Right atrium auricular region (tissue), 2 donors: Measurements from ENCODE around the gene TCFL5. TPM values are rescaled to one million over a fixed set of nuclear protein-coding genes. Genes with fewer than 3 reads are reported as not detected.

Source experiments
- DNase-seq: peaks from one replicate; pipeline ENCODE4 v3.0.0-alpha.2; 2019; ENCODE audit warnings: low spot score
- H3K27ac ChIP-seq, 2 donors: fragments of 200-600 bp; sonication (generic); 1 replicate in 1 of 2; 2 replicates in 1 of 2; pipeline ENCODE4 v1.5.1; 2016 to 2019
- H3K27me3 ChIP-seq, 2 donors: fragments of 200-600 bp; sonication (generic); one replicate each; pipeline versions ENCODE4 v1.5.1 to v1.6.0; 2017 to 2019
- H3K36me3 ChIP-seq: fragments of 200-600 bp; sonication (generic); one replicate; pipeline ENCODE4 v1.5.1; 2016
- H3K4me1 ChIP-seq, 2 donors: fragments of 200-600 bp; sonication (generic); one replicate each; pipeline versions ENCODE4 v1.5.1 to v1.6.0; 2017 to 2019
- H3K4me3 ChIP-seq, 2 donors: fragments of 200-600 bp; sonication (generic); 1 replicate in 1 of 2; 2 replicates in 1 of 2; pipeline ENCODE4 v1.5.1; 2017 to 2019; ENCODE audit warnings: mild to moderate bottlenecking in 1 of 2, moderate library complexity in 1 of 2
- H3K9me3 ChIP-seq, 2 donors: fragments of 200-600 bp; sonication (generic); one replicate each; pipeline ENCODE4 v1.5.1; 2019
- CTCF ChIP-seq, 2 donors: fragments of 200-600 bp; sonication (generic); IDR thresholded peaks; one replicate each; pipeline ENCODE4 v1.5.1; 2019; ENCODE audit warnings: antibody characterized with exemption in 2 of 2
- total RNA-seq, 2 donors: library from RNA; depleted of rRNA; stranded (reverse); fragments of >200 nt; gene quantifications; one replicate each; pipeline ENCODE4 v1.1.0, GENCODE V29; 2016

Gene TCFL5
- total RNA-seq, 2 donors from 2014 or later: 4.8 to 6.4 TPM

GRCh38 chr20:62825333-62825985, 36.2 kb downstream of the TCFL5 start:
- peaks cover 0 to 15% of the 10 kb centered on the region in 2 donors for H3K4me1 ChIP-seq
- peak overlapping the region in 1 of 2 donors; percentile 85 for H3K27ac ChIP-seq
- no peaks in the 10 kb centered on the region for H3K36me3 ChIP-seq
- H3K4me3 ChIP-seq: peak overlapping the region in 1 of 2 donors; percentile 54
- TF ChIP-seq CTCF (IDR thresholded peaks at IDR 0.05): no peak
- DNase-seq: no peak
- no peaks in the 10 kb centered on the region for H3K9me3 ChIP-seq
- H3K27me3 ChIP-seq: no peaks in the 10 kb centered on the region

GRCh38 chr20:62824476-62825332, 36.9 kb downstream of the TCFL5 start:
- H3K4me3 ChIP-seq: peak overlapping the region; percentile 33 to 54
- H3K9me3 ChIP-seq: no peaks in the 10 kb centered on the region
- peak overlapping the region; percentile 77 to 85 for H3K27ac ChIP-seq
- DNase-seq: no peak
- H3K4me1 ChIP-seq: peaks cover 0 to 22% of the 10 kb centered on the region in 2 donors
- TF ChIP-seq CTCF (IDR thresholded peaks at IDR 0.05): no peak
- no peaks in the 10 kb centered on the region for H3K27me3 ChIP-seq
- no peaks in the 10 kb centered on the region for H3K36me3 ChIP-seq

- peak overlapping the region; percentile 77 to 85 for H3K27ac ChIP-seq
- H3K36me3 ChIP-seq: no peaks in the 10 kb centered on the region
- peak overlapping the region in 1 of 2 donors; percentile 54 for H3K4me3 ChIP-seq
- H3K27me3 ChIP-seq: no peaks in the 10 kb centered on the region
- DNase-seq: no peak
- H3K4me1 ChIP-seq: peaks cover 0 to 31% of the 10 kb centered on the region in 2 donors
- no peak for TF ChIP-seq CTCF (IDR thresholded peaks at IDR 0.05)
- H3K9me3 ChIP-seq: no peaks in the 10 kb centered on the region
These were observed 37.7 kb downstream of the TCFL5 start for GRCh38 chr20:62823688-62824475.

- TF ChIP-seq CTCF (IDR thresholded peaks at IDR 0.05): no peak
- no peaks in the 10 kb centered on the region for H3K9me3 ChIP-seq
- H3K4me3 ChIP-seq: no peak overlapping the region
- H3K4me1 ChIP-seq: peaks cover 0 to 39% of the 10 kb centered on the region in 2 donors
- H3K27me3 ChIP-seq: no peaks in the 10 kb centered on the region
- DNase-seq: no peak
- no peak overlapping the region for H3K27ac ChIP-seq
- no peaks in the 10 kb centered on the region for H3K36me3 ChIP-seq
These were observed 38.6 kb downstream of the TCFL5 start for GRCh38 chr20:62822788-62823651.

- Histone ChIP-seq H3K27me3 (no peaks in the 10 kb centered on the region), H3K9me3 (no peaks in the 10 kb centered on the region), H3K4me3 (no peak overlapping the region), H3K4me1 (peaks cover 0 to 46% of the 10 kb centered on the region in 2 donors), H3K27ac (no peak overlapping the region), H3K36me3 (no peaks in the 10 kb centered on the region)
- no peak for DNase-seq
- no peak for TF ChIP-seq CTCF (IDR thresholded peaks at IDR 0.05)
These were observed 39.3 kb downstream of the TCFL5 start for GRCh38 chr20:62822239-62822787.
